HFF-Myc (cell line): Measurements from ENCODE around the gene ATG9B.

ENCODE experiments used
- DNase-seq: peaks from one replicate; pipeline ENCODE4 v3.0.0-alpha.2; 2011; ENCODE audit warnings: low read depth; ENCODE audit errors: extremely low read depth
- H3K4me3 ChIP-seq: replicated peaks from 2 replicates; pipeline ENCODE4 v1.5.1; 2011; ENCODE audit warnings: low read depth, mild to moderate bottlenecking, control low read depth, low read length
- TF ChIP-seq, protein P1 (sequence below): IDR thresholded peaks from 2 replicates; pipeline ENCODE4 v1.5.1; 2012; ENCODE audit warnings: mild to moderate bottlenecking, low read depth, low read length, control low read depth; ENCODE audit errors: missing control alignments

The ATG9B gene

DNA sequence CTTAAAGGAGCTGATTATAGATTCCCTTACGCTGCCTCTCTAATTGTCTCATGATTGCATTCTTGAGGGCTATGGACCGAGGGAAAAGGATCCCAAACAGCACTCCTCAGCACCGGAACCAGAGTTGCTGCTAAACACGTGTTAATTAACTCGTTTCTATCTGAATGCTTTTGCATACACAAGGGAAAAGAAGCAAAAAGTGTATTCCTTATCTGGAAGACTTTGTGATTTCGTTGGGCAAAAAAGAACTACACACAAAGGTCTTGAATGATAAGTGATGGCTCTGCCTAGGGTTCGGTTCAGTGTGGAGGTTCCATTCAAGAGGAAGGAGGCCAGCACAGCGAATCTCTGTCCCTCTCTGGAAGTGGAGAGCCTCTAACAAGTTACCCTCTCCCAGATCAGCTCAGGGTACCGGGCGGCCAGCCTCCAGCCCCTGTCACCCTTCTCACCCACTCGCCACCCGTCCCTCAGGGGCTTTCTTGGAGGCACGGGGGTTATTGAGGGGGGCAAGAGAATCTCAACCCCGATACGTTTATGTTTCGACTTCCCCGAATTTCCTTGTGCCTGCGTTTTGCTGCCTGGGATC, 34.6 kb upstream of the ATG9B start:
- TF ChIP-seq, protein P1, sequence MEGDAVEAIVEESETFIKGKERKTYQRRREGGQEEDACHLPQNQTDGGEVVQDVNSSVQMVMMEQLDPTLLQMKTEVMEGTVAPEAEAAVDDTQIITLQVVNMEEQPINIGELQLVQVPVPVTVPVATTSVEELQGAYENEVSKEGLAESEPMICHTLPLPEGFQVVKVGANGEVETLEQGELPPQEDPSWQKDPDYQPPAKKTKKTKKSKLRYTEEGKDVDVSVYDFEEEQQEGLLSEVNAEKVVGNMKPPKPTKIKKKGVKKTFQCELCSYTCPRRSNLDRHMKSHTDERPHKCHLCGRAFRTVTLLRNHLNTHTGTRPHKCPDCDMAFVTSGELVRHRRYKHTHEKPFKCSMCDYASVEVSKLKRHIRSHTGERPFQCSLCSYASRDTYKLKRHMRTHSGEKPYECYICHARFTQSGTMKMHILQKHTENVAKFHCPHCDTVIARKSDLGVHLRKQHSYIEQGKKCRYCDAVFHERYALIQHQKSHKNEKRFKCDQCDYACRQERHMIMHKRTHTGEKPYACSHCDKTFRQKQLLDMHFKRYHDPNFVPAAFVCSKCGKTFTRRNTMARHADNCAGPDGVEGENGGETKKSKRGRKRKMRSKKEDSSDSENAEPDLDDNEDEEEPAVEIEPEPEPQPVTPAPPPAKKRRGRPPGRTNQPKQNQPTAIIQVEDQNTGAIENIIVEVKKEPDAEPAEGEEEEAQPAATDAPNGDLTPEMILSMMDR, result no peak

GRCh38 chr7:151057989-151058780, 33.9 kb upstream of the ATG9B start:
- TF ChIP-seq, protein P1, result no peak
- DNase-seq, result peak; percentile 98

More for the DNA sequence above, 34.6 kb upstream of the ATG9B start:
- peak overlapping the region; percentile 83 for H3K4me3 ChIP-seq
- no peak for DNase-seq

GRCh38 chr7:151057506-151057988, 33.3 kb upstream of the ATG9B start, which contains the start of gene CDK5:
Gene CDK5 (minus strand): TSS chr7:151057897. CDS start chr7:151057848, 49 bp downstream.
- DNase-seq, result no peak
- H3K4me3 ChIP-seq, result peak within 1 kb of the TSS; percentile 83
- TF ChIP-seq, protein P1, result no peak

More at GRCh38 chr7:151057989-151058780, 33.9 kb upstream of the ATG9B start:
- peak overlapping the region; percentile 83 for H3K4me3 ChIP-seq

DNA sequence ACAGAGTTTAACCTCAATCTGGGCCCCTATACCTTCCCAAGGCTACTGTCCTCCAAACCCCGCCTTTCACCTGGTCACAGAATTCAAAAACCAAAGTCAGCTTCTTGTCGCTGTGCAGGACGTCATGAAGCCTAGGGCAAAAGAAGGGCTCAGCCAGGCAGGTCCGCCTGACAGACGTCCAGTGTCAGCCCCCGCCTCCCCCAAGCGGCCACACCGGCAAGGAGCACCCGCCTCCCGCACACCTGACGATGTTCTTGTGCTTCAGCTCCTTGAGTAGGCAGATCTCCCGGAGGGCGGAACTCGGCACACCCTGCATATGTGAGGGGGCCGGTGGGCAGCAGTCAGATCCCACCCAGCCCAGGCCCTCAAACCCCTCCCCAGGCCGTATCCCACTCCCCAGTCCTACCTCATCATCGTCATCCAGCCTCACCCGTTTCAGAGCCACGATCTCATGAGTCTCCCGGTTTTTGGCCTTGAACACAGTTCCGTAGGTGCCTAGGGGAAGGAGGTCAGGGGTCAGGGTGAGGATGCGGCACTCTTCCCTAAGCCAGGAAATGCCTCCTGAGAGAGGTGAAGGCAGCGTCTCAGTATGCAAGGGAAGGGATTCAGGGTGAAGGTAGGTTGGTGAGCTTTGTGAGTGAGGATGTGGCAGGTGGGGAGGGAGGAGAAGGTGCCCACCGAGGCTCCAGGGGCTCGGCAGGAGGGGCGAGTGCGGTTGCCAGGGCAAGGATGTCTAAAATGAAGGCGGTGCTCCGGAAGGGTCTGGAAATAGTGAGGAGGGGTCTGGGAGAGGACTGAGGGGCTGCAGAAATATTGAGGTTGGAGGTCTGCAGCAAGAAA, 32.6 kb upstream of the ATG9B start:
- peak overlapping the region; percentile 83 for H3K4me3 ChIP-seq
- TF ChIP-seq, protein P1, result no peak
- no peak for DNase-seq

GRCh38 chr7:151056283-151056665, 32.0 kb upstream of the ATG9B start:
- TF ChIP-seq, protein P1, result no peak
- no peak overlapping the region for H3K4me3 ChIP-seq
- no peak for DNase-seq

- DNase-seq, result no peak
- TF ChIP-seq, protein P1, result no peak
- H3K4me3 ChIP-seq, result no peak overlapping the region
Measured at GRCh38 chr7:151053751-151054150, 29.5 kb upstream of the ATG9B start.
